Measurements from ENCODE around the gene PHRF1. TPM values are rescaled to one million over a fixed set of nuclear protein-coding genes. Genes with fewer than 3 reads are reported as not detected.
A peak's percentile ranks its signal among the peaks of the same experiment; 100 is the strongest.

PHRF1 gene
- total RNA-seq, 1 donor from 2014 or later = 38.3 TPM

DNA sequence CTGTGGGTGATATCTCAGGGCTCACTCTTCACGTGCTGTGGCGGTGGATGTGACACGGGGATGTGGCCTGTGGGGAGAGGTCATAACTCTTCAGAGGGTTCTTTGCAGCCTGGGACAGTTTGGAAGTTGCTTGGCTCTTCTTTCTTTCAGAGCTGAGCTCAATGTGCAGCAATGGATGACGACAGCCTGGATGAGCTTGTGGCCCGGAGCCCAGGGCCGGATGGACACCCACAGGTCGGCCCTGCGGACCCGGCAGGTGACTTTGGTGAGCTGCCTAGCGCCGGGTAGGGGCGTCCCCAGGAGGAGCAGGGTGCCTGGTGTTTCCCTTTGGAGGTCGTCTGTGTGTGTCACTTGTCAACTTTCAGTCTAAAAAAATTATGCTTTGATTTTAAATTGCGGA is 5.1 kb downstream of the PHRF1 start:
- peak overlapping the region; percentile 72 for H3K4me3 Mint-ChIP-seq (ENCODE audit: unreplicated experiment)
- Histone ChIP-seq H3K79me2 (ENCODE audit: insufficient read depth, low read length) (peaks cover 81% of the 10 kb centered on the region), H2AFZ (ENCODE audit: low read depth, low read length) (no peak overlapping the region), H3K4me2 (ENCODE audit: low read length) (no peak overlapping the region), H3K9ac (ENCODE audit: low read length) (no peak overlapping the region), H4K20me1 (ENCODE audit: insufficient read depth, low read length) (peaks cover 75% of the 10 kb centered on the region), H3K4me1 (ENCODE audit: insufficient read depth, low read length) (peaks cover 14% of the 10 kb centered on the region), H3K27me3 (ENCODE audit: insufficient read depth, low read length) (no peaks in the 10 kb centered on the region), H3K4me3 (ENCODE audit: insufficient read depth, low read depth, low read length) (no peak overlapping the region), H3K27ac (ENCODE audit: low read depth, low read length) (no peak overlapping the region), H3K9me3 (ENCODE audit: insufficient read depth, low read depth, low read length) (no peaks in the 10 kb centered on the region), H3K36me3 (ENCODE audit: insufficient read depth, low read length) (peaks cover 8% of the 10 kb centered on the region)
- H3K36me3 Mint-ChIP-seq (ENCODE audit: low read depth, unreplicated experiment) = peaks cover 13% of the 10 kb centered on the region
- peaks cover 34% of the 10 kb centered on the region for H3K4me1 Mint-ChIP-seq (ENCODE audit: low read depth, unreplicated experiment)
- no peak for DNase-seq (ENCODE audit: low read depth)
- no peaks in the 10 kb centered on the region for H3K9me3 Mint-ChIP-seq (ENCODE audit: unreplicated experiment)
- no peaks in the 10 kb centered on the region for H3K27me3 Mint-ChIP-seq (ENCODE audit: low read depth, unreplicated experiment)
- H3K27ac Mint-ChIP-seq (ENCODE audit: unreplicated experiment) = no peak overlapping the region
- FAIRE-seq = no peak
- TF ChIP-seq, protein P1, sequence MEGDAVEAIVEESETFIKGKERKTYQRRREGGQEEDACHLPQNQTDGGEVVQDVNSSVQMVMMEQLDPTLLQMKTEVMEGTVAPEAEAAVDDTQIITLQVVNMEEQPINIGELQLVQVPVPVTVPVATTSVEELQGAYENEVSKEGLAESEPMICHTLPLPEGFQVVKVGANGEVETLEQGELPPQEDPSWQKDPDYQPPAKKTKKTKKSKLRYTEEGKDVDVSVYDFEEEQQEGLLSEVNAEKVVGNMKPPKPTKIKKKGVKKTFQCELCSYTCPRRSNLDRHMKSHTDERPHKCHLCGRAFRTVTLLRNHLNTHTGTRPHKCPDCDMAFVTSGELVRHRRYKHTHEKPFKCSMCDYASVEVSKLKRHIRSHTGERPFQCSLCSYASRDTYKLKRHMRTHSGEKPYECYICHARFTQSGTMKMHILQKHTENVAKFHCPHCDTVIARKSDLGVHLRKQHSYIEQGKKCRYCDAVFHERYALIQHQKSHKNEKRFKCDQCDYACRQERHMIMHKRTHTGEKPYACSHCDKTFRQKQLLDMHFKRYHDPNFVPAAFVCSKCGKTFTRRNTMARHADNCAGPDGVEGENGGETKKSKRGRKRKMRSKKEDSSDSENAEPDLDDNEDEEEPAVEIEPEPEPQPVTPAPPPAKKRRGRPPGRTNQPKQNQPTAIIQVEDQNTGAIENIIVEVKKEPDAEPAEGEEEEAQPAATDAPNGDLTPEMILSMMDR (IDR thresholded peaks at IDR 0.05; ENCODE audit: insufficient read depth, low read depth, low read length) = no peak
- no peak for TF ChIP-seq EZH2 (IDR thresholded peaks at IDR 0.05; ENCODE audit: insufficient read depth, low read length)

DNA sequence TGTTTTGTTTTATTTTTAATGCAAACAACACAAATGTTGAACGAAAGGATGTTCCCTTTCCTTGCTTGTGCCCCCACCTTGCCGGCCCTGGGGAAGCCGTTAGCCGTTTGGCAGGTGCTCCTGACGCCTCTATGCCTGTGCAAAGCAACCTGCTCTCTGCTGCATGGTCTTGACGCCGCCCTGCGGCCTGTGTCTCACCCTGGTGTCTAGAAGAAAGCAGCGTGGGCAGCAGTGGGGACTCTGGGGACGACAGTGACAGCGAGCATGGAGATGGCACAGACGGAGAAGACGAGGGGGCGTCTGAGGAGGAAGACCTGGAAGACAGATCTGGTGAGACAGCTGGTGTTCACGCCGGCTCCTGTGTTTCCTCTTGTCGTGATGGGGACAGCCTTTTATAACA is 5.5 kb downstream of the PHRF1 start:
- FAIRE-seq = no peak
- H3K27ac Mint-ChIP-seq (ENCODE audit: unreplicated experiment) = no peak overlapping the region
- peaks cover 84% of the 10 kb centered on the region for H3K79me2 ChIP-seq (ENCODE audit: insufficient read depth, low read length)
- H3K36me3 ChIP-seq (ENCODE audit: insufficient read depth, low read length) = peaks cover 8% of the 10 kb centered on the region
- TF ChIP-seq EZH2 (IDR thresholded peaks at IDR 0.05; ENCODE audit: insufficient read depth, low read length) = no peak
- TF ChIP-seq, protein P1 (IDR thresholded peaks at IDR 0.05; ENCODE audit: insufficient read depth, low read depth, low read length) = no peak
- no peaks in the 10 kb centered on the region for H3K27me3 Mint-ChIP-seq (ENCODE audit: low read depth, unreplicated experiment)
- H3K27ac ChIP-seq (ENCODE audit: low read depth, low read length) = no peak overlapping the region
- no peak overlapping the region for H3K9ac ChIP-seq (ENCODE audit: low read length)
- peaks cover 37% of the 10 kb centered on the region for H3K4me1 Mint-ChIP-seq (ENCODE audit: low read depth, unreplicated experiment)
- peaks cover 14% of the 10 kb centered on the region for H3K4me1 ChIP-seq (ENCODE audit: insufficient read depth, low read length)
- no peak overlapping the region for H3K4me2 ChIP-seq (ENCODE audit: low read length)
- no peaks in the 10 kb centered on the region for H3K9me3 Mint-ChIP-seq (ENCODE audit: unreplicated experiment)
- no peaks in the 10 kb centered on the region for H3K9me3 ChIP-seq (ENCODE audit: insufficient read depth, low read depth, low read length)
- H3K4me3 Mint-ChIP-seq (ENCODE audit: unreplicated experiment) = no peak overlapping the region
- no peaks in the 10 kb centered on the region for H3K27me3 ChIP-seq (ENCODE audit: insufficient read depth, low read length)
- no peak overlapping the region for H3K4me3 ChIP-seq (ENCODE audit: insufficient read depth, low read depth, low read length)
- no peak for DNase-seq (ENCODE audit: low read depth)
- H2AFZ ChIP-seq (ENCODE audit: low read depth, low read length) = no peak overlapping the region
- peaks cover 16% of the 10 kb centered on the region for H3K36me3 Mint-ChIP-seq (ENCODE audit: low read depth, unreplicated experiment)
- peaks cover 79% of the 10 kb centered on the region for H4K20me1 ChIP-seq (ENCODE audit: insufficient read depth, low read length)

DNA sequence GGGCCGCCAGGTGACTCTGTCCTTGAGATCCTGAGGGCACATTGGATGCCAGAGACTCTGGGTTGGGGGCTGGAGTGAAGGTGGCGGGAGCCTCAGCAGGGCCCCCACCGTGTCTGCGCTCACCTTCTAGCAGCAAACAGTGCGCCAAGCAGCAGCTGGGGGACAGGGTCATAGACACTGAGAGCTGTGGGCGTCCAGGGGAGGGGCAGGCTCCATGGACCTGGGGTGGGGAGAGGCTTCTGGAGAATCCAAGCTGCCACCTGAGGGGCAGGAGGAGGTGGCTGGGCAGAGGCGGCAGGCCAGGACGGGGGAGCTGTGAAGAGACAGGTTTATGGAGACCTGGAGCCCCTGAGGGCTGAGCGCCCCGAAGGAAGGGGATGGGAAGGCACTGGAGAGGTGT is 8.0 kb downstream of the PHRF1 start:
- Histone ChIP-seq H3K9ac (ENCODE audit: low read length) (no peak overlapping the region), H3K4me1 (ENCODE audit: insufficient read depth, low read length) (peaks cover 11% of the 10 kb centered on the region), H3K36me3 (ENCODE audit: insufficient read depth, low read length) (peaks cover 11% of the 10 kb centered on the region), H3K4me2 (ENCODE audit: low read length) (no peak overlapping the region), H3K27me3 (ENCODE audit: insufficient read depth, low read length) (no peaks in the 10 kb centered on the region), H3K4me3 (ENCODE audit: insufficient read depth, low read depth, low read length) (no peak overlapping the region), H2AFZ (ENCODE audit: low read depth, low read length) (no peak overlapping the region), H3K79me2 (ENCODE audit: insufficient read depth, low read length) (peaks cover 79% of the 10 kb centered on the region), H3K27ac (ENCODE audit: low read depth, low read length) (no peak overlapping the region), H3K9me3 (ENCODE audit: insufficient read depth, low read depth, low read length) (no peaks in the 10 kb centered on the region), H4K20me1 (ENCODE audit: insufficient read depth, low read length) (peaks cover 74% of the 10 kb centered on the region)
- no peaks in the 10 kb centered on the region for H3K9me3 Mint-ChIP-seq (ENCODE audit: unreplicated experiment)
- H3K4me3 Mint-ChIP-seq (ENCODE audit: unreplicated experiment) = peak overlapping the region; percentile 14
- no peak for TF ChIP-seq EZH2 (IDR thresholded peaks at IDR 0.05; ENCODE audit: insufficient read depth, low read length)
- TF ChIP-seq, protein P1 (IDR thresholded peaks at IDR 0.05; ENCODE audit: insufficient read depth, low read depth, low read length) = no peak
- peaks cover 23% of the 10 kb centered on the region for H3K36me3 Mint-ChIP-seq (ENCODE audit: low read depth, unreplicated experiment)
- H3K4me1 Mint-ChIP-seq (ENCODE audit: low read depth, unreplicated experiment) = peaks cover 37% of the 10 kb centered on the region
- H3K27ac Mint-ChIP-seq (ENCODE audit: unreplicated experiment) = no peak overlapping the region
- H3K27me3 Mint-ChIP-seq (ENCODE audit: low read depth, unreplicated experiment) = no peaks in the 10 kb centered on the region
- no peak for DNase-seq (ENCODE audit: low read depth)
- FAIRE-seq = no peak
